HG02678 (cell line): ENCODE measurements around the gene IFNA6.
A peak's percentile ranks its signal among the peaks of the same experiment; 100 is the strongest.

Experiments
- ATAC-seq: cut with Tn5 transposase; IDR thresholded peaks from one replicate; pipeline ENCODE4 v1.9.1; 2021; ENCODE audit warnings: mild to moderate bottlenecking, moderate library complexity; ENCODE audit not compliant: unreplicated experiment

The IFNA6 gene

DNA sequence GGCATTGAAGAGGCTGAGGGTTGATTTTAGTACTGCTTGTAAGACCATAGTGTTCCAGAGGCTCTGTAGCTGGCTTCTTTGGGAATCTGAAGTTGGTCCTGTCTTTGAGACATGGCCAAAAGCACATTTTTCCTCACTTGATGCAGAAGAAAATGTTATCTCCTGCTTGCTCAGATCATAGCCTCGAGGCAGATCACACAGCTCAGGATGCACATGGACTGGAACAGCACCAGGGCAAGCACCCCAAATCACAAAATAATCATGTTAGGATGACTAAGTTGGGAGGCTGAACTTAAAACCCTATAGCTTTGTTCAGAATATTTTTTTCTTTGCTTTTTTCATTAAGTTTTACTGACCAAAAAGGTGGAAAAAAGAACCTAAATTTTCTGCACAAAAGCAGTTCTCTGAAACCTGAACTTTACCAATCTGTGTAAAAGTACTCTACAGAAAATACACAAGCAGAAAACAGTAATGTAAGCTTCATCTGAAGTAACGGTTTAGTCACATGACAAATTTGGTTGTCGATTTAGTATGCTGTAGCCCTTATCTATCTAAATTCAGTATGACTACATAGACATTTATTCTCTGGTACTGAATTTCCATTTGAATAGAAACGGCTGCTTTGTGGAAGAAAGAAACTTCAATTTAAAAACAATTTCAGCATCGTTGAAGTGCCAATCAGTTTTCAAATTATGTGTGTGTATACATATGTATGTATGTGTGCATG lies 18.8 kb downstream of the IFNA6 start:
- no peak for ATAC-seq

- peak; percentile 84 for ATAC-seq
These were observed 24.1 kb downstream of the IFNA6 start for GRCh38 chr9:21326526-21327139.

DNA sequence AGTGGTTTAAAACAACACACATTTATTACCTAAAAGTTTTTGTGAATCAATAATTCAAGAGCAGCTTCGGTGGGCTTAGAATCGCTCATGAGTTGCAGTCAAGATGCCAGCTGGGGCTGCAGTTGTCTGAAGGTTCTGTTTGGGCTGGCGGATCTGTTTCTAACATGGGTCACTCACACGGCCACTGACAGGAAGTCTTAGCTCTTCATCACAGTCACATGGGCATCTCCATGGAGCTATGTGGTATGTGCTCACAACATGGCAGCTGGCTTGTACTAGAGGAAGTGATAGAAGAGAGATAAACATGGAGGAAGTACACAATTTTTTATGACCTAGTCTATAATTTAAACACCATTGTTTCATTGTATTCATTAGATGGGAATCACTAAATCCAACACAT lies 26.6 kb downstream of the IFNA6 start:
- no peak for ATAC-seq

DNA sequence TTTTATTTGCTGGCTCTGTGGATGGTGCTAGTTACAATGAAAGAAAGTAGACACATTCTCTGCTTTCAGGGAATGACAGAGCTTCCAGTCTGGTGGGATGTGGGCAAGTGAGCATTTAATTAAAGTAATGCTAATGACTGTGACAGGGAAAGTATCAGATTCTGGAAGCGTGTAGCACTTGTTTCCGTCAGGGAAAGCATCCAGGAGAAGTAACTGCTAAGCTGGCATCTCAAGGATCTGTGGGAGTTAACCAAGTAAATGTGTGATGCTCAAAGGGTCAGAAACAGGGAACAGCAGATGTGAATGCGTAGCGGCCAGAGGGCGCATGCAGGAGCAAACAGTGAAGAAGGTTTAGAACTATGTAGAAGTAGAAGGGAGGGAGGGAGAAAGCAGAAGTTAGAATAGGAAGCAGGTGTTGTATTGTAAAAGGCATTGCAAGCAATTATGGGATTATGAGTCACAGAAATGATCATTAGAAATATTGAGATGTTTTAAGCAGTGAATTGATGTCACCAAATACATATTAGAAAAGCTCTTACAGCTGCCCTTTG lies 27.7 kb downstream of the IFNA6 start:
- no peak for ATAC-seq

DNA sequence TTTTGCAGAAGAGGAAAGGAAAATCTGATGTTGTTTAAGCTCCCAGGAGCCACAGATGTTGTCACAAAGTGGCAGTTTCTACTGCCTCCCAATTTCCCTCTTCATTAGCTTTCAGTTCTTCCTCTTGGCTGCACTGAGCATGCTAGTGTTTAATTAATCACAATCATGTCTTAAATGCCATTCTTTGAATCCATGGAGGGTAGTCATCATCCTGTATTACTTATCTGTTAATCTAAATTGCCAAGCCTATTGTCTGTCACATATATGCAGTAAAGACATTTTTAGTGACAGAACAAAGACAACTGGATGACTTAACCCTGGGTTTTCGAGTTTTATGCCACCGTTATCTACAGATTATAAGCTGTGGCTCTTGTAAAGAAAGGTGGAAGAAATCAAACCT lies 30.2 kb downstream of the IFNA6 start:
- ATAC-seq, result no peak

GRCh38 chr9:21317956-21318923 lies 32.4 kb downstream of the IFNA6 start:
- ATAC-seq, result peak; percentile 82

DNA sequence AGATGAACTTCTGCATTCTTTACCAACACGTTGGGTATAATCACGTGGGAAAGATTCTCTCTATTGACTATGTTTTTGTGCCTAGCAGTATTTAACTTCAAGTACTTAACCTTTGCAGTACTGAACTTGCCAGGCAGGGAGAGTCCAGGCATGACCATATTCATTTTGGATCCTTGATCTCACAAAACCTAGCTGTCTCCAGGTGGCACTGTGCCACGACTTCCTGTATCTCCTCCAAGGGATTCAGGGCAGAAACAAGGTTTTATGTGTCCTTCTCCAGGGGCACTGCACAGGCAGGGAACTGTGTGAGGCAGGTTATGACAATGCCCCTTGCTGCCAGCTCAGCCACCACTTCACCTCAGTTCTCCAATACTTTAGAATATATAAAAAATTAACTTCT lies 33.8 kb downstream of the IFNA6 start:
- ATAC-seq, result no peak

GRCh38 chr9:21316032-21316842 lies 34.5 kb downstream of the IFNA6 start:
- ATAC-seq, result no peak

GRCh38 chr9:21314152-21314551 lies 36.5 kb downstream of the IFNA6 start:
- no peak for ATAC-seq

- no peak for ATAC-seq
These were observed 38.8 kb downstream of the IFNA6 start for GRCh38 chr9:21311889-21312288.

DNA sequence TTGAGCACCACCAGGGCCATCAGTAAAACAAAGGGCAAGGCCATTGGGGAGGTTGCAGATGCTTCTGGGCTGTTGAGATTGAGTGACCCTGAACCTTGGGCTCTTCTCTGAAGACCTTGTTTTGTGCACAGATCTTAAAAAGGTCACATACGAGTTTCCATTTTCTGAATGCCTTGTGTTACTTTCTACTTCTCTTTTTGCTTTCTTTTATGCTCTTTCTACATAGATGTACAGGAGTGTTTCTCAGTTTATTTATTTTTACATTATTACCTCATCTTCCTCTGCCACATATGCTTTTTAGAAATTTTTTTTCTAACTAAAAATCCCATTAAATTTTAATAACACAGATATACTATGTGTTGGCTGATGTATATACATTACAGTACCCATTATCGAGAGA lies 45.5 kb downstream of the IFNA6 start, which contains the start of gene IFNA5:
TSS of gene IFNA5 (minus strand) at position 101 of the 400 bp plus-strand sequence. CDS start at position 44, 57 bp downstream.
- no peak for ATAC-seq
